AG10803 (cell line): ENCODE data around the gene FAAH2.
"Not testable (repeated sequence)": the region's sequence is repeated elsewhere in the genome, so short reads cannot be mapped to it uniquely, and the experiment has no call there.

Source experiments
- DNase-seq: peaks from one replicate; pipeline ENCODE4 v3.0.0; 2010; ENCODE audit warnings: low read depth
- H3K4me3 ChIP-seq: 2 replicates; pipeline ENCODE4 v1.5.1; 2011; ENCODE audit warnings: mild to moderate bottlenecking, low read length, control low read depth
- TF ChIP-seq, protein P1 (sequence below): conservative IDR thresholded peaks from 2 replicates; pipeline ENCODE4 v1.5.1; 2011; ENCODE audit warnings: mild to moderate bottlenecking, low read length, control low read depth, inconsistent platforms

The FAAH2 gene

DNA sequence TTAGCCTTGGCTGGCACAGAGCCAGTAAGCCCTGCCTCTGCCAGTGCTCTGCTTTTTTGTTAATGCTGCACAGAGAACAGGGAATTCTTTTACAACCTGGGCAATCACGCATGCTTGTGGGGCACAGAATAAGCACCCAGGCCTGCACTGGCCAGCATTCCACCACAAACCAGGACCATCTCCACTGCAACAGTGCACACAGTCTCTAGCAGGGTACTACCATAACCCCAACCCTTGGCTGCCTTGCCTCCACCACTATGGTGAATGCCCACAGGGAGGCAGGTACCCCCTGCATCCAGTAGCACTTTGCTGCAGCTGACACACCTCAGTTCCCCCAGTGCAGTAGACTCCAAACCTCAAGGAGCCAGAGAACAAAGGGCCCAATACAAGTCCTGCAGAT, 19.2 kb upstream of the FAAH2 start:
- TF ChIP-seq, protein P1, sequence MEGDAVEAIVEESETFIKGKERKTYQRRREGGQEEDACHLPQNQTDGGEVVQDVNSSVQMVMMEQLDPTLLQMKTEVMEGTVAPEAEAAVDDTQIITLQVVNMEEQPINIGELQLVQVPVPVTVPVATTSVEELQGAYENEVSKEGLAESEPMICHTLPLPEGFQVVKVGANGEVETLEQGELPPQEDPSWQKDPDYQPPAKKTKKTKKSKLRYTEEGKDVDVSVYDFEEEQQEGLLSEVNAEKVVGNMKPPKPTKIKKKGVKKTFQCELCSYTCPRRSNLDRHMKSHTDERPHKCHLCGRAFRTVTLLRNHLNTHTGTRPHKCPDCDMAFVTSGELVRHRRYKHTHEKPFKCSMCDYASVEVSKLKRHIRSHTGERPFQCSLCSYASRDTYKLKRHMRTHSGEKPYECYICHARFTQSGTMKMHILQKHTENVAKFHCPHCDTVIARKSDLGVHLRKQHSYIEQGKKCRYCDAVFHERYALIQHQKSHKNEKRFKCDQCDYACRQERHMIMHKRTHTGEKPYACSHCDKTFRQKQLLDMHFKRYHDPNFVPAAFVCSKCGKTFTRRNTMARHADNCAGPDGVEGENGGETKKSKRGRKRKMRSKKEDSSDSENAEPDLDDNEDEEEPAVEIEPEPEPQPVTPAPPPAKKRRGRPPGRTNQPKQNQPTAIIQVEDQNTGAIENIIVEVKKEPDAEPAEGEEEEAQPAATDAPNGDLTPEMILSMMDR = no peak
- DNase-seq = no peak
- no peak overlapping the region for H3K4me3 ChIP-seq

DNA sequence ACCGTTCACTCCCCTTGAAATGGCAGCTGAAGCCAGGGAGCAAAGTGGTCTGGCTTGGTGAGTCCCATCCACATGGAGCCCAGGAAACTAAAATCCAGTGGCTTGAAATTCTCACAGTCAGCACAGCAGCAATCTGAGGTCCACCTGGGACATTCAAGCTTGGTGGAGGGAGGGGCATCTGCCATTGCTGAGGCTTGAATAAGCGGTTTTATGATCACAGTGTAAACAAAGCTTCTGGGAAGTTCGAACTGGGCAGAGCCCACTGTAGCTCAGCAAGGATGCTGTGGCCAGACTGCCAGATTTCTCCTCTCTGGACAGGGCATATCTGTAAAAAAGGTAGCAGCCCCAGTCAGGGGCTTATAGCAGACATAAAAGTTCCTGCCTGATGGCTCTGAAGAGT, 15.5 kb upstream of the FAAH2 start:
- TF ChIP-seq, protein P1 = no peak
- H3K4me3 ChIP-seq = no peak overlapping the region
- DNase-seq = no peak

DNA sequence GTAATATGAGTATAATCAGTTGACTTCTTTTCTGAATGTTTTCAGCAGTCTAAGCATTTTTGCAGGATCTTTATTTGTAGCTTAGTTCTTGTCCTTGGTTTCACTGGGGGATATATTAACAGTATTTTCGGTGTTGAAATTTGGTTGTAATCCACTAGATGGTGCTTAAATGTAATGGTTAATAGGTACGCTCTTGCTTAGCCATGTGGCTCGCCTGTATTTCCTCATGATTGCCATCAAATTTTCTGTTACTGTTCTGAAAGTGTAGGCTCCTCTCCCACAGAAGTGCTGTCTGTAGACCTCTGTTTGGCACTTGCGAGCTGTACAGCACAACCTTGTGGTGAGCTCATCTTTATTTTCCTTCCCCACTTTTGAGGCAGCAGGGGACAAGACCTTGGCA, 3.9 kb upstream of the FAAH2 start:
- DNase-seq = no peak
- no peak overlapping the region for H3K4me3 ChIP-seq
- TF ChIP-seq, protein P1 = no peak

DNA sequence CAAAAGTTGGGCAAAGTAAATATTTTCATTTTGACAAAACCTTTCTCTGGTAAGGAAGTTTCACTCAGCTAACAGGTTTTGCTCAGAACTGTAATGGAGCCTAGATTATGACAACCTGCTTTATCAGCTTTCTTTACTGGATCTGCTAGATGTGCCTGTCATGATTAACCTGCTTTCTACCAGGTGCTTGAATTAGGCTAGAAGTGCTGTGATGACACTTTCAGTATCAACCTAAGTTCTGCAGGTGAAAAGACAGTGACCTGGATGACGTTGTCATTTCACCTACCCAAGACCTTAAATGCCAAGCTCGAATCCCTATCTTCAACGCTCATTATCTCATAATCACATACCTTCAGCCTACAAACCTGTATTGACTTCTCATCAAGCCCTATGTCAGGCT, 1.5 kb upstream of the FAAH2 start:
- H3K4me3 ChIP-seq = no peak overlapping the region
- no peak for DNase-seq
- TF ChIP-seq, protein P1 = no peak

DNA sequence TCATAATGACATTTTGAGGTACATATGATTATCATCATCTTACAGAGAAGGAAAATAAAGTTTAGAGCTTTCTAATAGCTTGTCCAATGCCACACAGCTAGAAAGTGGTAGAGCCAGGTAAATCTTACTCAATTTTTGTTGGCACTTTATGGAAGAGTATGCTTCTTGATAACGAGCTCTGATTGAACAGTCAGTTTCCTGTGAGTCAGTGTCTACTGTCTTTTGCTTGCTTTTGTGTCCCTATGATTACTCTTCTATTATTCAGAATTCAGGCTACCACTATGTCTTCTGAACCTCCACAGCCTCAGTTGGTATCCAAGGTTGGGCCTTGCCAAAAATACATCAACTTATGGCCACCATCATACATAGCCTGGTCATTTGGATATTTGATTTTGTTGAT, 2.6 kb downstream of the FAAH2 start:
- H3K4me3 ChIP-seq = no peak overlapping the region
- DNase-seq = no peak
- TF ChIP-seq, protein P1 = no peak

DNA sequence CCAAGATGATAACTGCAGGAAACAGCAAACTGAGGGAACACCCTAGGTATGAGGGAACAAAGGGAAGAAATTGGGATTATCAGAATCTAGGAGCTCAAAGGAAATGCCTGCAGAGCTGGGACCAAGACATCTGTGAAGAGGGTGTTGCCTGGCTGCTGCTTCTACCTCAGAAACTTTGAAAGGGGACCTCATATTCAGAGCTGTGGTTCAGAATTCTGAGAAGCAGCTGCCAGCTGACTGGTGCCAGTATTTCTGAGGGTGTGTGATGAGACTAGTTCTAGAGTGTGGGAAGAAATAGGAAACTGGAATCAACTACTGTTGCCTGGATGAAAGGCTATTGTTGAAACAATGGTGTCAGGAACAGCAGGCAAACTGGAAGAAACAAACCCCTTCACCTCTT, 8.5 kb downstream of the FAAH2 start:
- TF ChIP-seq, protein P1 = no peak
- DNase-seq = no peak

DNA sequence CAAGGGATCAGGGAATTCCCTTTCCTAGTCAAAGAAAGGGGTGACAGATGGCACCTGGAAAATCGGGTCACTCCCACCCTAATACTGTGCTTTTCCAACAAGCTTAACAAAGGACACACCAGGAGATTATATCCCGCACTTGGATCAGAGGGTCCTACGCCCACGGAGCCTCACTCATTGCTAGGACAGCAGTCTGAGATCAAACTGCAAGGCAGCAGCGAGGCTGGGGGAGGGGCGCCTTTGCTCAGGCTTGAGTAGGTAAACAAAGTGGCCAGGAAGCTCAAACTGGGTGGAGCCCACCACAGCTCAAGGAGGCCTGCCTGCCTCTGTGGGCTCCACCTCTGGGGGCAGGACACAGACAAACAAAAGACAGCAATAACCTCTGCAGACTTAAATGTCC, 9.2 kb downstream of the FAAH2 start:
- not testable (repeated sequence) for H3K4me3 ChIP-seq, DNase-seq

More for the DNA sequence above, 8.5 kb downstream of the FAAH2 start:
- H3K4me3 ChIP-seq = no peak overlapping the region

DNA sequence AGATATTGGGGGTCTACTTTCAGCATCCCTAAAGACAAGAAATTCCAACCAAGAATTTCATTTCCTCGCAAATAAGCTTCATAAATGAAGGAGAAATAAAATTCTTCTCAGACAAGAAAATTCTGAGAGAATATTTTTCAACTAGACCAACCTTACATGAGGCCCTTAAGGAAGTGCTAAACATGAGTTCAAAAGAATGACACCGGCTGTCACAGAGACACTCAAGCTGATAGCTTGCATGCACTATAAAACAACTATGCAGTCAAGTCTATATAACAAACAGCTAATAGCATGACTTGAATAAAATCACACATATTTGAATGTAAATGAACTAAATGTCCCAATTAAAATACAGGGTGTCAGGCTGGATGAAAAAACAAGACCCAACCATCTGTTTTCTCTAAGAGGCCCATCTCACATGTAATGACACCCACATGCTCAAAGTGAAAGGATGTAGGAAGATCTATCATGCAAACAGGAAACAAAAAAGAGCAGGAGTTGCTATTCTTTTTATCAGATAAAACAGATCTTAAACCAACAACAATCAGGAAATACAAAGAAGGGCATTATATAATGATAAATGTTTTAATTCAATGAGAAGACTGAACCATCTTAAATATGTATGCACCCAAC, 27.2 kb downstream of the FAAH2 start:
- no peak for DNase-seq
- no peak overlapping the region for H3K4me3 ChIP-seq
- TF ChIP-seq, protein P1 = no peak
